Right lung (tissue), 5 donors: ENCODE data around the gene ZNF438. TPM values are rescaled to one million over a fixed set of nuclear protein-coding genes. Genes with fewer than 3 reads are reported as not detected.

Experiments used
- DNase-seq, 2 donors: peaks; one replicate each; pipeline ENCODE4 v3.0.0-alpha.2; 2013
- polyA plus RNA-seq, 5 donors: library from polyadenylated mRNA; unstranded; fragments of 120-200 nt; gene quantifications; one replicate each; pipeline versions ENCODE4 v1.2.1 to v1.2.3, GENCODE V29; 2013; ENCODE audit warnings: inconsistent platforms in 1 of 5, low replicate concordance in 1 of 5; ENCODE audit not compliant: insufficient read length in 5 of 5, insufficient read depth in 1 of 5

Gene ZNF438
- polyA plus RNA-seq, 5 donors: 9.9 to 12.4 (median 10.7) TPM

DNA sequence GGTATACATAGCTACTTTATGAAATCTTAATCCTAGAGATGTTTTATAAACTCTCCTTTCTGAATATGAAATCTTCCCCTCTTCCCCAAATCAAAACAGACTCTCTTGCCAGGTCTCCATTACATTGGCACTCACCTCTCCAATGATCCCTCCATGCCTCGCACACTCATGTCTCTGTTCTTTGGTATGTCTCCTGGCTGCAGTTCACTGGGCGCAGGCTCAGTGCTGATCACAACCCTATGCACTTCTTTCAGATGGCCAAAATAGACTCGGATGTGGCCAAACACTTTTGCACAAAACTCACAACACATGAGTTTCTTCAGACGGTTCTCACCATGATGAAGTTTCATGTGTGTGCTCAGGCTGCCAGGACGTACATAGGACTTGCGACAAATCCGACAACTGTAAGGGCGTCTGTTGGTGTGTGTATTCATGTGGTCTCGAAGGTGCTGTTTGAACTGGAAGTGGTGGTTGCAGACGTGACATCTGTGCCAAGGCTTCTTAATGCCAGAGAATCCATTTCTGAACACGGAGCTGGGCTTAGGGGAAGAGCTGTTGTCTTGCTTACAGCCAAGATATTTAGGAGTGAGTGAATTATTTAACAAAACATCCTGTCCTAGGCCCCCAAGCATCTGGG lies 183.2 kb downstream of the ZNF438 start:
- no peak for DNase-seq

DNA sequence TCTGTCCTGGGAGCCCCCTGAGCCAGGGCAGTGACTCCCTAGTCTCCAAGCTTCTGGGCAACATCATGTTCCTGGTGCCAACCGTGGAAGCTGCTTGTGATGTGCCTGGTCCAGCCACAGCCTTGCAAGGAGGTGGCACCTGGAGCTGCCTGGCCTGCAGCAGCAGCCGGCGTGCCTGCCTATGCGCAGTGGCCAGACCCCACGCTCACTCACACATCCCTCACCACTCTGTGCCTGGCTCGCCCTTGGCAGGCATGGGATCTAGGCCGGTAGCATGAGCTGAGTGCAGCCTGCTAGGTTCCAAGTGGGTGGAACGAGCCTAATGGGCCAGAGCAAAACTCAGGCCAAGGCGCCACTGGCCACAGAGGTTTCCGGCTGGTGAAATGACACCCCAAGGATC lies 184.0 kb downstream of the ZNF438 start:
- DNase-seq: no peak

DNA sequence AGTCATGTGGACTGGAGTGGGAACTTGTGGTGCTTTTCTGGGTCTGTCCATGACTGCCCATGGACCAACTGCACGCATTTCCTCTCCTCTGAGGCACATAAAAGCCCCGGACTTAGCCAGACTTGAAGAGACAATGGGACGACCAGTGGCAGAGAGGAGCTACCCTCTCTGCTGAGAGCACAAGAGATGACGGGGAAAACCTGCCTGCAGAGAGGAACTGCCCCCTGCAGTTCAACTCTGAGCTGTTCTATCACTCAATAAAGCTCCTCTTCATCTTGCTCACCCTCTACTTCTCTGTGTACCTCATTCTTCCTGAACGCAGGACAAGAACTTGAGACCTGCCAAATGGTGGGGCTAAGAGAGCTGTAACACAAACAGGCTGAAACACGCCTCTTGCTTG lies 184.5 kb downstream of the ZNF438 start:
- no peak for DNase-seq

DNA sequence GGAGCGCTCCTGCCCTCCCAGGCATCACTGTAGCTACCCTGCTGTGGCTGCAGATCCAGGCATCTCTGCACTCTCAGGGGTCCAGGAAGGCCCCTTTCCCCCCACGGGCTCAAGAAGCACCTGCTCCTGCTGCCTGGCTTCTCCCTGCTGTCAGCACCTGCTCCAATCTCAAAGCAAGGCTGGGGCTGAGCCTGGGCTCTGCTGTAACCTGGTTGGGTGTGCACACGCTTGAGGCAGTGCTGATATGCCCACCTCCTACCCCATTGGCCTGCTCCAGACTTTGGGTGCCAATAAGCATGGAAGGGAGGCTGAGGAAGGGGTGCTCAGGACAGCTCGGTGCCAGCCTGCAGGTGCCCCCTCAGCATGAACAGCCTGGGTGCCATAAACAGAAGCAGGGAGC lies 185.0 kb downstream of the ZNF438 start:
- no peak for DNase-seq

DNA sequence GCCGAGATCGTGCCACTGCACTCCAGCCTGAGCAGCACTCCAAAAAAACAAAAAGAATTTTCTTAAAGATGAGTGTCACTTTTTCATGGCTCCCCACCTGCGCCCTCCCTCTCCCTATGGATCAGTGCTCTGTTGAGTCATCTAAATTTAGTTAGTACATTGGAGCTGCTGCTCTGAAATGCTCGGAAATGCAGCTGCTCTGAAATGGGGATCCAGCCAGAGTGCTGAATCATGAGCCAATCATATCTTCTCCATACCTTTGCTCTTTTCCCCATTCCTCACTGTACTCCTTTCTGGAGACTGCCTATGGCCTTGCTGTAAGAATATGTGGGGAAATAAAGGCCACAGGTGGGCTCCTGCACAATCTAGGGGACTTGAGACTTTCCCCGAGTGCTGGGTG lies 188.8 kb downstream of the ZNF438 start:
- no peak for DNase-seq

DNA sequence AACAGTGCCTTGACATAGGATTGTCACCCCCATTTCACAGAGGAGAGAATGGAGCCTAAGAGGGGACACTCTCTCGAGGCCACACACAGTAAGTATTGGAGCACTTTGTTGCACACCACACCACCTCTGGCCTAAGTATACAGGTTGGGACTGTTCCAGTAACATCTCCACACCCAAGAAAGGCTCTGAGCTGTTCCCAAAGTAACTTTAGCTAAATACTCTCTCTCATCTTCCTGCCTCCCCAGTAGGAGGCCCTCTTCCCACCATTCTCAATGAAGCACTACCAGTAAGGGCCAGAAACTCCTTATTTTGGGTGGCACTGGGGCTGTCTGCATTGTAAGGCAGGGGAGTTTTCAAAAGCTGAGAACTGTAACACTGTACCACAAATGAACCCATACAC lies 189.5 kb downstream of the ZNF438 start:
- no peak for DNase-seq

DNA sequence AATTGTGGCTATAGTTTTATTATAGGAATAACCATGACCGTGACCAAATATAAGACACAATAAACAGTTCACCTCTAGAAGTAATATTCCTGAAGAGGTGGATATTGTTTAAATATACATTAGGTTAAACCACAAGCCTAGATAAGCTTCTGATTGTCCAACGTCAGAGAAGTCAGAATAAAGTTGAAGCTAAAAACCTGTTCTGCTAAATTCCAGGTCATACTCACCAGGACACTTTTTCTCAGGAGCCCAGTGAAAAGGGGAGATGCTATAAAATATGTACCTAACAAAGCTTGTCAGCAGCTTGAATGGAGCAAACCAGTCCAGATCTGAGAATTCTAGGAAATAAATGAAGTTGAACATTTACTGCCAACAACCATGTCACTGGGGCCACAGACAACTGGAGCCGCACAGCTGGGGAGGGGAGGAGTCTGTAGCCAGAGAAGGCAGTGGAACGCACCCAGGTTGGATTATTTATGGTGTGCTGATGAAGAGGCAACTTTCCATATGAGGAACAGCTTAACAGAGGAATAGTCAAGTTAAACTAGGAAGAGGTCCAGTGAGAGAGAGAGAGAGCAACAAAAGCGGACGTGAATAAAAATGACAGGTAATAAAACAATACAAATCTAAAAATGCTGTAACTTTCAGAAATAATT lies 191.1 kb downstream of the ZNF438 start:
- peak; percentile 52 to 61 for DNase-seq

DNA sequence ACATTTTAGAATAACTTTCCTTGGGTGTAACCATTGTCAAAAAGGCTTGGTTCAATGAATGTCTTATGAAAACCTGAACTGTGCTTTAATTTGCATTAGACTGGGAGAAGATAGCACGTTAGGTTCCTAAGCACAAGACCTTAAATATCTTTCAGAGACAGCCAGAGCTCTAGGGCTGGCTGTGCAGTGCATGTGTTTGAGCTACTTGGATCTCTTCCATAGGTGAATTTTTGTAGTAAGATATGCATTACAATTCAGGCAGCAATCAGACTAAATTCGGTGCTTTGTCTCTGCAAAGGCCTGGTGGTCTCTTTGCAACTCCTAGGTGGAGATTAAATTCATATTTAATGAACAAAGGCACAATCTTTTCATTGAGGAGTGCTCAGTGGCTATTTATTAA lies 192.0 kb downstream of the ZNF438 start:
- DNase-seq: no peak

DNA sequence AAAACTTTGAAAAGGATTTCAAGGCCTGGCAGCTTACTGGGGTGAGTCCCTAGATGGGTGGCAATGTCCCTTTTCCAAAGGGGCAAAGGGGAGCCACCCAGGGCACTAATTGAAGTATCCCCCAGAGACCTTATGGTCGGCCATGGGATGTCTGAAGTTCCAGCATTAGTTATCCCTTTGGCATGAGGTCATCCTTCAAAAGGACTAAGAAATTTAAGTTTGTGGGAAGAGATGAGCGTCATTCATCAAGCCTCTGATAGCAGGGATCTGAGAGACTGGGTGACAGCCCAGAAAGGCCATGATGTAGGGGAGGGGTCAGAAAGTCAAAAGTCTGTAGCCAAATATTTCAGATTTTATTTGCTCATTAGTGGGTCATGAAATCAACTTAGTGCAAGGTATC lies 195.3 kb downstream of the ZNF438 start:
- no peak for DNase-seq

DNA sequence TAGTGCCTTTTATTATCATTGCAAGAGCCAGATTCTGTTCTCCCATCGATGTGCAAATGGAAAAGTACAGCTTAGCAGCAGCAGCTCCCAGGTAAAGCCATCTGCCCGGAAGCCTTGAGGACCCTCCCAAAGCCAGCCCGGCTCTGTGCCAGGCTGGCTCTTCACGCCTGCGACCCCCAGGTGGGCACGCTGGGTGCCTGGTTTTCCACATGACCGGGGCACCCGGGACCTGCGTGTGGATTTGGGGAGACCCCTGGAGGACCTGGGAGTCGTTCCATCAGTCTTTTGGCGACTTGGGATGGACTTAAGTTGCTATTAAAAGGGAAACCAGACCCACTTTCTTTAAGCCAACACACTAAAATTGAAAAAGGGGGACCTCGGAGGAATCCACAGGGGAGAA lies 196.5 kb downstream of the ZNF438 start:
- no peak for DNase-seq

DNA sequence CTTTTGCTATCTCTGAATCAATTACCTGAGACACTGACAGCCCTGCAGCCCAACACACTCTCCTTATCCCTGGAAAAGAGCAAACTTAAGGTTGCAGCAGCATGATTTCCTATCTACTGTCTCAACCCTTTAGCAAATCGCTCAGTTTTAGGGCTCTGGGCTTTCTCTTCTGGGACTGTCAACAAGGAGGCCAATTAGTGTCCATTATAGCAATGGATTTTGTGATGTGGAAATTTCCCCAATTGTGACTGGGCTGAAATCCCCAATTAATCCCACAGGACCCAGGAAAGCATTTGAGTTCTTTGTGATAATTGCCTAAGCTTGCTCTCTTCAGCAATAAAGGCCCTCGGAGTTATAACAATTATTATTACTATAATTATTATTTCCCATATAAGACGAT lies 197.0 kb downstream of the ZNF438 start:
- DNase-seq: no peak

DNA sequence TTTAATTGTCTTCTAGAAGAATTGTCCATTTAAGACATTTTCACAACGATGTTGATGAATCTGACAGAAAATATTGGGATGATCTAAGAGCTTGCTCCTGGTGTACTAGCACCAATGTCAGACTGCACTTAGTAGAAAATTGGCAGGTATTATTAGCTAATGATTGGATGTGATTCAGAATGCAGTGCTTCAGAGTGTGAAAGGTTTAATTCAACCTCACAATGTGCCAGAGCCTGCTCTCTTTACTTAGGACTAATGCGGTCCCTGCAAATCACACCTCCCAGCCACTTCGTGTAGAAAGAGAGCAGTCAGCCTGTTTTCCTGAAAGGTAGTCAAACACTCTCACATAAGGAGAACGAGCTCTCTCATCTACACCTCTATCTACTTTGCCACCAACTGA lies 197.5 kb downstream of the ZNF438 start:
- no peak for DNase-seq

DNA sequence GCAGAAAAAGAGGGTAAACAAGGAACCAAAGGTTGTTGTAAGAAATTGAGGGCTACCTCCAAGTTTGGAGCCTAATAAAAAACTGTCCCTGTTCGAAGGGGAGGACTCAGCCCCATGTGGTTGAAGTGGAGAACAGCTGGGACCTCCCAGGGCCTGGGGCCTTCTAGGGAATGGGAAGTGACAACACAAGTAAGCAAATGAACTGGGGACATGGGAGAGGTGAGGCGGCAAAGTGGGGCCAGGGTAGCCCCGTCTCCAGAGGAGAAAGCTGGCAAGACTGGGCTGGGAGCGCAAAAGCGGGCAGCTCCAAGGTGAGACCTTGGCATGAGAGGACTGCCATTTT lies 198.1 kb downstream of the ZNF438 start:
- no peak for DNase-seq

DNA sequence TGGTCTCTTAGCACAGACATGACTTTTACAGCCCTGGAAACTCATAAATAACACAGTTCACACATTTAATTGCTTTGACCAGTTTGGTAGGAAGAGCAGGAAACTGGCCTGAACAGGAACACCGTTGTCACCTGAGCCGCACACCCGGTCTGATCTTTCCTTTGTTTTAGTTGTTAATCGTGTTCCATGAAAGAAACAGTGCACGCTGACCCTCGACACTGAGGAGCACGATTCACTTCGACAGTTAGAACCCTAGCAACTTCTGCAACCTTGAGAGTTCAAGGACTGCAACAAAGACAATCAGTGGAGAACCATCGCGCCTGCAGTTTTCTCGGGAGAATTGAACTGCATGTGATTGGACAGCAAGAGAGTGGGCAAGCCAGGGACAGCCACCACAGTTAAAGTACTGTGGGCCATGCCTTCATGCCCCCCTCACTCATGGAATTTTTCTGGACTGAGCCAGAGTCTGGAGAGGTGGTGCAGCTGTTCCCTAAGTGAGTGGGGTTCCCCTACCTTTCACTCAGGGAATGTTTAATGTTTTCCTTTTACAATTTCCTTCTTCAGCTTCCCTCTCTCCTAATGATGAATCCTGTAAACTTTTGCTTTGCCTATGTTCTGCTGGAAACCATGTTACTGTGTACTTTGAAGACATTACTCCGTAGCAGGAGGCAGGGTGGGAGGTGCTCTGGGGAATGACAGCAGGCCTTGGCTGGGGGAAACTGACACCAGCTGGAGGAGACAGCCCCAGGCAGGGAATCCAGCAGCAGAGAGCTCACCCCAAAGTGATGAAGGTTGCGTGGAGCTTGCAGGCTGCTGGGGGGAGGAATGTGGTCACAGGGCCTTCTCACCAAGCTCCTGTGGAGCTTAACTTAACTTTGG lies 198.7 kb downstream of the ZNF438 start:
- no peak for DNase-seq

DNA sequence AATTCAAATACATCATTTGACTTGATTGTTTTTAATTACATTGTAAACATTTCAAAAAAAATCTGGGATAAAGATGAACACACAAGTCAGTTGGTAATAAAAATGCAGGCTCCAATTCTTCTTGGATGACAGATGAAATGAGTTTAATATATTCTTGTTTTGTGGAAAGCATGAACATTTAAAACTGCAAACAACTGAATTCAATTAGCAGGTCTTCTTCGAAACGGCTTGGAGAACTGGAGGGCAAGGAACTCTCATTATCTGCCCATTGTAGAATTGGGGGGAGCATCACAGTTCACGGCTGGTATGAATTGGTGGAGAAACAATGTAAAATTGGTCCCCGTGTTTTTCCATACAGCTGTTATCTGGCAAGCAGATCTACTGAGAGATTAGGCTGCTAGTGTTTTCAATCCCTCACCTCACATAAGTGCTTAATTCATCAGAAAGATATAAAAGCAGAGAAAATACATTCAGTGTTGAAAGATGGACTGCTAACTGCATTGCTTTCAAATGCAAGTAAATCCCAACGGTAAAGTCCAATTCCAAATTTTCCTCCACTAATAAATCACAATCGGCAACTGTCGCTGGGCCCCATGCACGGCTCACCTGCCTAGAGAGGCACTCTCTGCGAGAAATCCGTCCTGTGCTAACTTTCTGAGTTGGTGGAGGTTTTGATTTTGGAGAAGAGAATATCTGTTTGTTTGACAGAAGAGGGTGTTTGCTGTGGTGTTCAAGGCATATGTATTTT lies 199.5 kb downstream of the ZNF438 start:
- DNase-seq: no peak

DNA sequence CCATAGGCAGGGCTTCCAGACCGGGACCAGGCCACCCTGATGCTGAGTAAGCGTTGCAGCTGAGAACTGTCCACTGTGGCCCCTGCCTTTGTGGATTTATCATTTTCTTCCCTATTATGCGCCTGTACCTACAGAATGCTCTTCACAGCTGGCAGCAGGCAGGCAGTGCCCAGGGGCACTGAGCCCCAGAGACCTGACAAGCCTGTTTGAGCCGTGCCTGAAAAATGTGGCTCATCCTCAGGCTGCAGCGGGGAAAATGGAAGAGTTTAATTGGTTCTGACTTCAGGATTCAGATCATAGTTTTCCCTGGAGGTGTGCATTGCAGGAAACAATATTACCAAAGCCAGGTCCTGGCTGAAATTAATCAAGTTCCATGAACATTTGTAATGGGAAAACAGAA lies 200.2 kb downstream of the ZNF438 start:
- DNase-seq: no peak

DNA sequence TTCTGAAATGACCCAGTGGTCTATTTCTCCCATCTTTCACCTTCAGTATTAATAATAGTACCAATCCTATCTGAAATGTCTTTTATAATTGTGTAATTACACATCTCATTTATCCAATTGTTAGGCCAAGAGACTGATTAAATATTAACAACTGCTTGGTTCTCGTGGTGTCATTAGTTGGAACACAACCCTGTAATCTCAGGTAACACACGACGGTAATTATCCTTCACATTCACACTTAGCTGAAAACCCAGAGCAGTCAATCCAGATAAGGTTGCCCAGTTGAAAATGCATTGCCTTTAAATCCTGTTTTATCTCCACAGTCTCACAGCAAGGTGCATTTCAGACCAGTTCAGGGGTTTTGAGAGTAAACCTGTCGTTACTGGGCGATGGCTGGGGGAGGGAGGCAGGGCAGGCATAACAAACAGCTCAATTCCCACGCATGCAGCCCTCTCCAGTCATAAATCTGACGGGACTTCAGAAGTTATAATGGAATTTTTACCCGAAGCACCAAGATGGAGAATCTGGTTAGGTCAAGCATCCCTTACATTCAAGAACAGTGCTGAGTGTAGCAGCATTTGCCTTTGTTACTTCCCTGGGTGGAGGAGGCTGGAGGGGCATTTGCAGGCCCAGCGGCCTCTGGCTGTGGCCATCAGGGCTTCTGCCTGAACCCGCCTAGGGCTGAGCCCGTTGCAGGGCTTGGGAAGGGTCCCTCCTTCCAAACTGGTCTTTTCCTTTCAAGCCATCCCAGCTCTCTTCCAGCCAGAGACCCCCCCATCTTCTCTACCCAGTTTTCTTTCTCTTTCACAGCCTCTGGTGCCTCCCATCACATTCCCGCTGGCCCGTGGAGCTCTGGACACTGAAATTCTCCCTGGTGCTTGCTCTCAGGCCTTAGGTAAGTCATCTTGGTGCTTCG lies 201.1 kb downstream of the ZNF438 start:
- no peak for DNase-seq

DNA sequence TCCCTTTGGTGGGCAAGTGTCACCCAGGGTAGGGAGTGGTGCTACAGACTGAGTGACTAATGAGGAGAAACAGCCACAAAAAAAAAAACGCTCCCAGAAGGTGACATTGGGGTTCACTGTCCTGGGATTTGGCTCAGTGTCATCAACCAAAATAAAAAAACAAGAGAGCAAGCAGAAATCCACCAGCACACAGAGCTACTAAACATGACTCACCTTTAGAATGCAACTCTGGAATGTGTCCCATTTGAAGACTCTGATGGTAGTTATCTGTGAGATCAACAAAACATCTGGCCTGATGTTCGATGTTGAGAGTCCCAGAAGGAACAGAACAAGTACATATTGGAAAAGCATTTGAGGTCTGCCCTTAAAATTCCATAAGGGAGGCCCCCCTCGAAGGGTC lies 201.8 kb downstream of the ZNF438 start:
- no peak for DNase-seq

DNA sequence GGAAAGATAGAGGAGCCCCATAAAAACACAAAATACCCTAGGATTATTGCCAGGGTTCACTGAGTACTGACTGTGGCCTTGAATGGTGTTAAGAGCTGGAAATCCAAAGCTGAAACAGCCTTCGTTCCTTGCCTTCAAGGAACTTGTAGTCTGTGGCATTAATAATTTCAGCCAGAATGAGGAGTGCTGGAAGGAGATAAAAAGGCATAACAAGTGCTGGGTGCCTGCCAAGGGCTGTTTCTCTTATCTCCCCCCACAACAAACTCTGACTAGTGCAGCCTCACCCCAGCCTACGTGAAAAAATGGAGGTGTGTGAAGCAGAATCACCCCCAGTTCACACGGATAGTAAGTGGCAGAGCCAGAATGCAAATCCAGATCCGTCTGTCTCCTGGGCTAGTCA lies 203.0 kb downstream of the ZNF438 start:
- no peak for DNase-seq

DNA sequence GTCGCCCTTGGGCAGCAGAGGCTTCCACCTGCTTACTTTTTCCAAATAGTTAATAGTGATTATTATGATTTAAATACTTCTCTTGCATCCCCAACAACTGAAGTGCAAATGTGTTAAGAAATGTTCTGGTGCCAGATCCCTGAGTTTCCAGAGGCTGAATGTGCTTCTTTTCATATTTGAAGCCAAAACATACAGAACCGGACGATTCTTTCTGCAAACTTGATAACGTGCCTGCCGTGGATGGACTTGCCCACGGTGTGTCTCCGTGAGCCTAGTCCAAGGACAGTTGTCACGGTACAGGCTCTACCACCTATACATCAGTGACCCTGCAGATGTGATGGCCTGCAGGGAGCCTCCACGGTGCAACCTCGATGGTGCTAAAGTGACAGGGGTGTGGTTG lies 203.5 kb downstream of the ZNF438 start:
- DNase-seq: no peak

DNA sequence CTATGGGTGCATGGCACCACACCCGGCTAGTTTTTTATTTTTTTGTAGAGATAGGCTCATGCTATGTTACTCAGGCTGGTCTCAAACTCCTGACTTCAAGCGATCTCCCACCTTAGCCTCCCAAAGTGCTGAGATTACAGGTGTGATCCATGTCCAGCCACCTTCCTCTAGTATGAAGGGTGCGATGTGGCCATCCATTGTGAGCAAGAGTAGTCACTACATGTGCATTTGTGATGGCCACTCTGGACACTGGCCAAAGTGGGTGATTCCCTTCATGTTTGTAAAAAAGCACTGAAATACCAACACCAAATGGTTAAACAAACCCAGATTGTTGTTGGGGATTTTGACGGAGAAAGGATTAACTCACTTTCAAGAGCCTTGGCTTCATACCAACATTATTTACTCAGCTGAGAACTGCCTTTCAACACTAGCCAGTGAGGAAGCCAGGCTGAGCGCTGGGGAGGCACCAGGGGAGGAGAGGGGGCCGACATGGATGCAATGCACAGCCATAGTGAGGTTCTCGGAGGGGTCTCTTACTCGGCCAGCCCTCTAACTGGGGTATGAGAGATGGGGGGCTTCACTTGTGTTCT lies 204.0 kb downstream of the ZNF438 start:
- DNase-seq: peak; percentile 49 to 60
